ENCODE data around the gene MTAP. TPM values are rescaled to one million over a fixed set of nuclear protein-coding genes. Genes with fewer than 3 reads are reported as not detected.
A peak's percentile ranks its signal among the peaks of the same experiment; 100 is the strongest.
"Not testable (repeated sequence)": the region's sequence is repeated elsewhere in the genome, so short reads cannot be mapped to it uniquely, and the experiment has no call there.

The MTAP gene
- total and polyA plus RNA-seq, 10 donors, result 11.9 to 56.3 (median 42.1) TPM

DNA sequence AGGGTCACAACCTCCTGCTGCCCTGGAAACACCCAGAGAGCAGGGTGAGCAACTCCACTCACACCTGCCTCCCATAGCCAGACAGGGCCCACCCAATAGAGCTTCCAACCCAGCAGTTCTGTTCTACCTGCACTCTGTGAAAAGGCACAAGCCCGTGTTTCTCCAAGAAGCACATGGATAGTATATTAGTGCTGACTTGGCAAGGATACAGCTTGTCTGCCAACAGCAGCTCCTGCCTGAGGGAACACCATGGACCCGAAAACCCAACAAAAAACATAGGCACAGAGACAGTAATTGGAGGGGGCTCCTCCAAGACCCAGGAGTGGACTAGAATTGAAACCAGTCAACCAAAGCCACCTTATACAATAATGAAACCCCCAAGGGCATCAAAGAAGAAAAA is 143.2 kb downstream of the MTAP start:
- intact Hi-C loops (cut with DNase I; ENCODE audit: low total_unique reads), result no loop called here

GRCh38 chr9:21958833-21959232 is 156.4 kb downstream of the MTAP start:
- no peak overlapping the region for H3K4me3 ChIP-seq
- DNase-seq, result no peak
- peaks cover 0 to 7% (median 0%) of the 10 kb centered on the region in 8 donors for H3K9me3 ChIP-seq
- H3K27ac ChIP-seq, result no peak overlapping the region
- H3K36me3 ChIP-seq, result no peaks in the 10 kb centered on the region
- H3K4me1 ChIP-seq, result no peaks in the 10 kb centered on the region
- WGBS, 5 donors, result 65 to 96% (median 77%) methylated on average over 2 of the region's 2 CpGs
- intact Hi-C loops (cut with DNase I; ENCODE audit: low total_unique reads), result no loop called here
- peaks cover 0 to 46% (median 17%) of the 10 kb centered on the region in 7 donors for H3K27me3 ChIP-seq (replicated peaks in 1 of 7)
- no peak for TF ChIP-seq CTCF (IDR thresholded peaks at IDR 0.05 in 8 of 11, conservative IDR thresholded peaks at IDR 0.05 in 3 of 11)

More for the DNA sequence above, 143.2 kb downstream of the MTAP start:
- 79 to 98% (median 96%) methylated on average over 2 of the region's 2 CpGs for WGBS, 5 donors
- Histone ChIP-seq H3K4me1 (no peaks in the 10 kb centered on the region), H3K27ac (no peak overlapping the region), H3K36me3 (no peaks in the 10 kb centered on the region), H3K4me3 (no peak overlapping the region), H3K9me3 (no peaks in the 10 kb centered on the region), H3K27me3 (replicated peaks in 1 of 7) (peaks cover 0 to 17% (median 0%) of the 10 kb centered on the region in 7 donors)
- TF ChIP-seq POLR2AphosphoS5 (IDR thresholded peaks at IDR 0.05) (no peak), POLR2A (IDR thresholded peaks at IDR 0.05) (no peak), CTCF (IDR thresholded peaks at IDR 0.05 in 8 of 11, conservative IDR thresholded peaks at IDR 0.05 in 3 of 11) (no peak)
- DNase-seq, result no peak

- WGBS, 5 donors, result 84 to 98% (median 97%) methylated on average over 11 to 31 of the region's 33 CpGs
- H3K4me1 ChIP-seq; DNase-seq; H3K27ac ChIP-seq; H3K4me3 ChIP-seq; intact Hi-C loops (cut with DNase I; ENCODE audit: low total_unique reads); H3K9me3 ChIP-seq; H3K36me3 ChIP-seq: not testable (repeated sequence)
- peaks cover 0 to 48% (median 22%) of the 10 kb centered on the region in 7 donors for H3K27me3 ChIP-seq (replicated peaks in 1 of 7)
Measured at GRCh38 chr9:21959268-21959667, 156.8 kb downstream of the MTAP start.

DNA sequence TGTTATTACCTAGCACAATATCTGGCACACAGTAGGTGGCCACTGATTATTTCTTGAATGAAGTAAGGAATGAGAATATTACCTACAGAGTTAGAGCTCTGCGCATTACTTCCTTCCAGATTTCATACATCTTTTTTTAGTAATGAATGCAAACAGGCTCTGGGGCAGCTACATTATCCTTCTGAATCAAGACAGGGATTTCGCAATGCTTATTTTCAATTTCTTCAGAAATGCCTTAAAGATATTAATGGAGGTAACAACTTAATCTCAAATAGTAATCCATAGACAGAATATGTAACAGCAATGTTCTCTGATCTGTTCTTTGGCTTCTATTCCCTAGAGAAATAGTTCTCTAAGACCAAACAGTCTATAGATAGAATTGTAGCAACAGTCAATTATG is 159.1 kb downstream of the MTAP start:
- no peaks in the 10 kb centered on the region for H3K36me3 ChIP-seq
- no peak overlapping the region for H3K4me3 ChIP-seq
- no peak for DNase-seq
- intact Hi-C loops (cut with DNase I; ENCODE audit: low total_unique reads), result no loop called here
- WGBS, 5 donors, result 87 to 97% (median 88%) methylated on average over 2 of the region's 2 CpGs
- peaks cover 9 to 21% (median 15%) of the 10 kb centered on the region in 6 donors for H3K4me1 ChIP-seq
- H3K27me3 ChIP-seq (replicated peaks in 1 of 7), result peaks cover 8 to 71% (median 45%) of the 10 kb centered on the region in 7 donors
- H3K9me3 ChIP-seq, result peaks cover 0 to 7% (median 0%) of the 10 kb centered on the region in 8 donors
- no peak for TF ChIP-seq CTCF (IDR thresholded peaks at IDR 0.05 in 8 of 11, conservative IDR thresholded peaks at IDR 0.05 in 3 of 11)
- TF ChIP-seq POLR2A (IDR thresholded peaks at IDR 0.05), result no peak
- TF ChIP-seq POLR2AphosphoS5 (IDR thresholded peaks at IDR 0.05), result no peak
- no peak overlapping the region for H3K27ac ChIP-seq

DNA sequence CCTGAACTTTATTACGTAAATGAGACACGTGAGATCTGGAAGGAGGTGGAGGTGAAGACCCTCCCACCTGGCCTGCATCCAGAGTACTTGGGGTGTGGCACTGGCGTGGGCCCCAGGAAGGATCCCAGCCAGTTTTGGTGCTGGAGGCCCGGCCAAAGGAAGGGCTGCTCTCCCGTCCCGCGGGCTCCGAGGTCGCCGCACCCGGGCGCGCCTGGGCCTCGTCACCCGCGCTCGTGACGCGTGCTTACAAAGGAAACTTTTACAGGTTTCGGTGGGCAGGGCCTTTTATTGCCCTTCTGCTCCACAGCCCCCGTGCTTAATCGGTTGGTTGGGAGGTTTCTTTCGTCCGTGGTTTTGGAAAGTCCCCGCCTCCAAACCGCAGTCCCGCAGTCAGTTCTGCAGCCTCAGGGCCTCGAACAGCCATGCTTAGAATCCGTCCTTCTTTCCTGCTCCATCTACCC is 162.5 kb downstream of the MTAP start:
- Histone ChIP-seq H3K36me3 (peaks cover 0 to under 1% (median 0%) of the 10 kb centered on the region in 6 donors), H3K4me3 (peak overlapping the region in 7 of 8 donors; percentile 13 to 63 (median 32)), H3K27ac (no peak overlapping the region), H3K9me3 (peaks cover 0 to 33% (median 0%) of the 10 kb centered on the region in 8 donors), H3K27me3 (replicated peaks in 1 of 7) (peaks cover 11 to 99% (median 78%) of the 10 kb centered on the region in 7 donors), H3K4me1 (peaks cover 13 to 46% (median 26%) of the 10 kb centered on the region in 6 donors)
- WGBS, 5 donors, result 1 to 2% (median 2%) methylated on average over 29 of the region's 29 CpGs
- TF ChIP-seq CTCF (IDR thresholded peaks at IDR 0.05 in 8 of 11, conservative IDR thresholded peaks at IDR 0.05 in 3 of 11) (no peak), POLR2A (IDR thresholded peaks at IDR 0.05) (no peak), POLR2AphosphoS5 (IDR thresholded peaks at IDR 0.05) (no peak)
- intact Hi-C loops (cut with DNase I; ENCODE audit: low total_unique reads), result no loop called here
- DNase-seq, result peak; percentile 79
